Renal pelvis (tissue), 4 donors: Measurements from ENCODE around the gene PRSS16. TPM values are rescaled to one million over a fixed set of nuclear protein-coding genes. Genes with fewer than 3 reads are reported as not detected.
"Not testable (repeated sequence)": the region's sequence is repeated elsewhere in the genome, so short reads cannot be mapped to it uniquely, and the experiment has no call there.

ENCODE experiments used
- DNase-seq: peaks from one replicate; pipeline ENCODE4 v3.0.0-alpha.2; 2013
- polyA plus RNA-seq, 3 donors: library from polyadenylated mRNA; unstranded; fragments of 120-200 nt; gene quantifications; one replicate each; pipeline ENCODE4 v1.2.1, GENCODE V29; 2013; ENCODE audit not compliant: insufficient read length in 3 of 3

The PRSS16 gene
- polyA plus RNA-seq, 3 donors = 0.10 to 0.61 (median 0.23) TPM

DNA sequence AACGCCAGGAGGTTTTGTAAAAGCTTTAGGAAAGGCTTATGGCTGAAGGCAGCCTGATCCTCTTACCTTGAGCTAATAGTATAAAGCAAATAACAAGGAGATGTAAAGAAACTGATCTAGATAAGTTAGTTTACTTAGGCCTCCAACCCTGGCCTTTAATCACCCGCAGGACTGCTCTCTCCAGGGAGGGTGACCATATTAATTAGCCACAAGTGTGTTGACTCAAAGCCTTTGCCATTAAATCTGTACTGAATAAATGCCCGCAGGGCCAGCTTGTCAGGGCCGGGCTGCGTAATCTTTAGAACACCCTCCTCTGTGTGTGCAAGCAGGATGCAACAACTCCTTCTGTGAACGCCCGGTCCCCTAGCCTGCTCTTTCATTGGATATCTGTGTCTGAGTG, 6.1 kb upstream of the PRSS16 start:
- no peak for DNase-seq

DNA sequence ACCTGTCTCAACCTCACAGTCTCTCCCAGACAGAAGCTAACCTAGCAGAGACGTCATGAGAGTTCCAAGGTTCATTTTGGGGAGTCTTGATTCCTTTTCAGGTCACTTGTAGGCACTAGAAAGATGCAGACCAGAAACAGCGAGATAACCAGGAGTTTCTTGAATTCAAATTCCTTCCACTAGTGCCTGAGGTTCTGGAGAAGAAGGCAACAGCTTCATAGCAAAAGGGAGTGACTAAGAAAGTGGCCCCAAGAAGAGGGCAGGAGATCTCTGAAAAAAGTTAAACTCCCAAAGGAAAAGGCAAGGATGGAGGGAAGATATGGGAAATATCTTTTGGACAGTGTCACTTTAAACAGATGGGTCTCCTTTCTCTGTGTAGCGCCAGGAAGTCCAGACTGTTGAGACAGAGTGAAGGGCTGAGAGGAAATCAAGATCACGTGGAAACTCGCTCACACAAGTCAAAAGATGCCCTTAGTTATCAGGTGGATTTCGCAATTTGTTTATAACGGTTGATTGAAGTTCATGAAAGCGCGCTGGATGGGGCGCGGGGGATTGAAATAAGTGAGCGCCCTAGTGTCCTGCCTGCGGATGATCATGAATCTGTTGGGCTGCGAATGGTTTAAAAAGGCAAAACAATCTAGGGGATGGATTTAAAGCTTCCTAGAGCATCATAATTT, 4.8 kb upstream of the PRSS16 start:
- no peak for DNase-seq

DNA sequence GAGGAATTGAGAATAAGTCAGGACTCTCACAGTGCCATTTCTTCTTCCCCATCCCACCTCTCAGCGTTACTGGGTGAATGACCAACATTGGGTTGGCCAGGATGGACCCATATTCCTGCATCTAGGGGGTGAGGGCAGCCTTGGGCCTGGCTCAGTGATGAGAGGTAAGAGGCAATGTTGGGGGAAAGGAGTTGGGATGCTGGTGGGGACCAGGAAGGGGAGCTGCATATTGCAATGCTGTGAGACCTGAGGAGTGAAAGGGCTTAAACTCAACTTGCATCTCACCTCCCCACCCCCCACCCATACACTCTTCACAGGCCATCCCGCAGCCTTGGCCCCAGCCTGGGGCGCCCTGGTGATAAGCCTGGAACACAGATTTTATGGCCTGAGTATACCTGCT, 1.3 kb downstream of the PRSS16 start:
- DNase-seq = no peak

DNA sequence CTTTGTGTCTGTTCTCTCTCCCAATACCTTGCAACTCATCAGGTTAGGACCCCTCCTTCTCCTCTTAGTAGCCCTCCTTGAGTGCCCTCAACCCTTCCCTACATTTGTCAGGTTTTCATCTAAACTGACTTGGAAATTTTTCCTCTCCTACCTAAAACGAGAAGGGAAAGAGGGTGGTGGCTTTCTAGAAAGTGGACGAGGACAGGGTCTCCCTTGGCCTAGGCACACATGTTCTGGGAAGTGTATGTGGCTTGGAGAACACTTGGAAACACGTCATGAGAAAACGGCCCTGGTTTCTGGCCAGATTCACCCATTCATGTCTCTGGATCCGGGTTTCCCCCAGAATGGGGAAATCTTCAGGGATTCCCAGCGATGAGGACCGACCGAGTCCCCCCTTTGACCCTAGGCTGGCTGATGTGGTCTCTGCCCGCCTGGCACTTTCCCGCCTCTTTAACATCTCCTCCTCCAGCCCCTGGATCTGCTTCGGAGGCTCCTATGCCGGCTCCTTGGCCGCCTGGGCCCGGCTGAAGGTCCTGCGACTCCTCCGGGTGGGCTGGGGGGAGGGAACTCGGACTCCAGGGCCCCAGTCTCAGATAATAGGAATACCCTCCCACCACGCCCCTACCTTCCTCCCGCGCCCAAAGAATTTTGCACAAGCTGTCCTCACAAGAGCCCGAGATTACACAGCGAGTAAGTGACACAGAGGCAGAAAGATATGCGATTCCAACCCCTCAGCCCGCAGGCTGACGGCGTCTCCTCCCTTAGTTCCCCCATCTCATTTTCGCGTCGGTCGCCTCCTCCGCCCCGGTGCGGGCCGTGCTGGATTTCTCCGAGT, 3.0 kb downstream of the PRSS16 start:
- DNase-seq = no peak

DNA sequence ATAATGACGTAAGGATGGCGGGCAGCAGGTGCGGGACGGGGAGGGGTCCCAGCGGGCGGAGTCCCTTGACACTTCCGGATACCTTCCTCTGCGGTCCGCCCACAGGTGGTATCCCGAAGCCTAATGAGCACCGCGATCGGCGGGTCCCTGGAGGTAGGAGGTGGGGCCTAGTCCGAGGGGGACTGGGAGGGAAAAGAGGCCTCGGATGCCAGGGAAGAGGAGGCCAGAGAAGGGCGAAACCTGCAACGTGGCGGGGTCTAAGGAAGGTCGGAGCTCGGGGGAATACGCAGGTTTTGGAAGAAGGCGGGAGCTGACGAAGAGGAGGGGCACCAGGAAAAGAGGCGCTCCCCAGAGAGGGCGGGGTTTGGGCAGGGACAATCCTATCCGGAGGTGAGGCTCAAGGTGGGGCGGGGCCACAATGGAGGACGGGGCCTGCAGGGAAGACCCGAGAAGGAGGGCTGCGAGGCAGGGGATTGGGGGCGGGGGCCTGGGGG, 3.7 kb downstream of the PRSS16 start:
- no peak for DNase-seq

DNA sequence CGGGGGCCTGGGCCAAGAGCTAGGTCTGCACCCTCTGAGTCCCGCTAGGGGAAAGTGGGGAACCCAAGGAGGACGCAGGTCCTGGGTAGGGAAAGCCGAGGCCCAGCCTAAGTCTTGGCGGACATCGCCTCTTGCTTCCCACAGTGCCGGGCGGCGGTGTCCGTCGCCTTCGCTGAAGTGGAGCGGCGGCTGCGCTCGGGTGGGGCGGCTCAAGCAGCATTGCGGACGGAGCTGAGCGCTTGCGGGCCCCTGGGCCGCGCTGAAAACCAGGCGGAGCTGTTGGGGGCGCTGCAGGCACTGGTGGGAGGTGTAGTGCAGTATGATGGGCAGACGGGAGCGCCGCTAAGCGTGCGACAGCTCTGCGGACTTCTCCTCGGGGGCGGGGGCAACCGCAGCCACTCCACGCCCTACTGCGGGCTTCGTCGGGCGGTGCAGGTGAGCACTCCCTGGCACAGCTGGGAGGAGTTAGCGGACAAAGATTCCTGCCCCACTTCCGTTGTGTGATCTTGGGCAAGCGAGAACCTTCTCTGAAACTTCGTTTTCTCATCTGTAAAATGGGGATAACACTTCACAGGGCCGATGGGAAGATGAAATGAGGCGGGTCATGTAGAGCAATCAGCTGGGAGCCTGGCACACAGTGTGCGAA, 4.2 kb downstream of the PRSS16 start:
- DNase-seq = no peak

DNA sequence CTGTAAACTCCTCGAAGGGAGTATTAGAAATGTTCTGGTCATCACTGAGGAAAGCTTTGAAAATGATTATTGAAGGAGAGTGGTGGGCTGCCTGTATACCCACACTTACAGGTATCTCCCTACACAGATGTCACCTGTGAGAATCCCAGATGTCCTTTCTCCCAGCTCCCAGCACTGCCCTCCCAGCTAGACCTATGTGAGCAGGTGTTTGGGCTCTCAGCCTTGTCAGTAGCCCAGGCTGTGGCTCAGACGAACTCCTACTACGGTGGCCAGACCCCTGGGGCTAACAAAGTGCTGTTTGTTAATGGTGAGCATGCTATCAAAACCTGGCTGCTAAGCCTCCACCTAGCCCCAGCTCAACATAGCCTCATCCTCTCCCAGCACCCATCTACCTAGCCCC, 7.1 kb downstream of the PRSS16 start:
- DNase-seq = no peak

DNA sequence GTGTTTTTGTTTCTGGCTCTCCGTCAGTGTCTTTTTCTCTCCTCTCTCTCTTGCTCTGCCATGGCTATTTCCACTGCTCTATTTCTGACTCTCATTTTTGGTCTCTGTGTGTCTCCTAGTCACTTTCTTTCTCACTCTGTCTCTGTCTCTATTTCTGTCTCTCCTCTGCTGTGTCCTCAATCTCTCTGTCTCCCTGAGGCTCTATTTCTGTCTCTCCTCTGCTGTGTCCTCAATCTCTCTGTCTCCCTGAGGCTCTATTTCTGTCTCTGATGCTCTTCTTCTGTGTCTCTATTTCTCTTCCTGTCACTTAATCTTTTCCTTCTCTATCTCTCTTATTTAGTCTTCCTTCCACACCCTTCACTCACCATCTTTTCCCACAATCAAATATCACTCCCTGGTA, 8.4 kb downstream of the PRSS16 start:
- DNase-seq = no peak

DNA sequence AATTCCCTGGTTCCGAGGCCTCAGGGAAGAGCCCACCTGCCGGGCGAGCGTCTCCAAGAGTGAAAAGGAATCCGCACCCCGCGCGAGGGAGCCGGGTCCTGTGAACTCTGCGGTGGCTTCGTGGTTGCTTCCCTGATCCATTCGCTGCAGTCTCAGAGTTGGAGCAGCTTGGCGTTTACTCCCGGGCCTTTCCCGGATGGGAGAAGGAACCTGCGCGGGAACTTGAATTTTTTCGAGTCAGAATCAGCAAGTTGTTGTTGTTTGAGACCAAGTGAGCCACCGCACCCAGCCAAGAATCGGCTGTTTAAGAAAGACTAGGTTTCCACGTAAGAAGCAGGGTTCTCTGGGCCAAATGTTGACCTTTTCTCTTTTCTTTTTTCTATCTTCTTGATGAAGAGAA, 12.9 kb downstream of the PRSS16 start:
- DNase-seq = no peak

DNA sequence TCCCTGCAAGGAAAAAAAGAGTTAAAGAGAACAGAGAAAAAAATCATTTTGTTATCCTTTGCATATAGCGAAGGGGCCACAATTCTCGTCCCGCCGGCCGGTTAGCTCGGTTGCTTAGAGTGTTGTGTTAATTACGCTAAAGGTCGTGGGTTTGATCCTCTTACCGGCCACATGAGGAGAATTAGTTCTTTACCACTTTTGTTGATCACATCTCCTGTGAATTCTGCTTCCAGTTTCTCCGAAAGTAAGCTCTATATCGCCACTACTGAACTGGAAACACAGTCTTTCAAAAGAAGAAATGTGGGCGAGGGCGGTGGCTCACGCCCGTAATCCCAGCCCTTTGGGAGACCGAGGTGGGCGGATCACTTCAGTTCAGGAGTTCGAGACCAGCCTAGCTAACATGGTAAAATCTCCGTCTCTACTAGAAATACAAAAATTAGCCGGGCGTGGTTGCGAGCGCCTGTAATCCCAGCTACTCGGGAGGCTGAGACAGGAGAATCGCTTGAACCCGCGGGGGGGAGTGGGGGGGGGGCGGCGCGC, 13.4 kb downstream of the PRSS16 start:
- DNase-seq = no peak

DNA sequence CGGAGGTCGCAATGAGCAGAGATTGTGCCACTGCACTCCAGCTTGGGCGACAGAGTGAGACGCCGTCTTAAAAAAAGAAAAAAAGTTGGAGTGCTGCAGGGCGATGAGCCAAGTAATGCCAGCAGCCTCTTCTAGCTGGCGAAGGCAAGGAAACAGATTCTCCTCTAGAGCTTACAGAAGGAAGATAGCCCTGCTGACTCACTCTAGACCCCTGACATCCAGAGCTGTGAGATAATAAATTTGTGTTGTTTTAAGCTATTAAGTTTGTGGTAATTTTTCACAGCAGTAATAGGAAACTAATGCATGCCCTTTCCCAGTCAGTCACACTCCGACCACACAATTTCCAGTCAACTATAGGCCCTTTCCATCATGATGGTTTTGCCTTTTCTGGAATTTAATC, 16.4 kb downstream of the PRSS16 start:
- DNase-seq = no peak

DNA sequence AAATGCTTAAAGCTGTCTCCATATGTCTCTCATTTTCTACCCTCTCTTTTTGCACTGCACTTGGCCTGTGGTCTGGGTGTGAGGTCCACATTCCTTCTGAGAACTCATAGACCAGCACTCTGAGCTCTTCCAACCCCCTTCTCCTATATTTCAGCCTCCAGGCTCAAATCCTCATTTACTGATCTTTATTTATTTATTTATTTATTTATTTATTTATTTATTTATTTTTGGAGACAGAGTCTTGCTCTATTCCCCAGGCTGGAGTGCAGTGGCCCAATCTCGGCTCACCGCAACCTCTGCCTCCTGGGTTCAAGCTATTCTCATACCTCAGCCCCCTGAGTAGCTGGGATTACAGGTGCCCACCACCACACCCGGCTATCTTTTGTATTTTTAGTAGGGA, 19.5 kb downstream of the PRSS16 start:
- not testable (repeated sequence) for DNase-seq

DNA sequence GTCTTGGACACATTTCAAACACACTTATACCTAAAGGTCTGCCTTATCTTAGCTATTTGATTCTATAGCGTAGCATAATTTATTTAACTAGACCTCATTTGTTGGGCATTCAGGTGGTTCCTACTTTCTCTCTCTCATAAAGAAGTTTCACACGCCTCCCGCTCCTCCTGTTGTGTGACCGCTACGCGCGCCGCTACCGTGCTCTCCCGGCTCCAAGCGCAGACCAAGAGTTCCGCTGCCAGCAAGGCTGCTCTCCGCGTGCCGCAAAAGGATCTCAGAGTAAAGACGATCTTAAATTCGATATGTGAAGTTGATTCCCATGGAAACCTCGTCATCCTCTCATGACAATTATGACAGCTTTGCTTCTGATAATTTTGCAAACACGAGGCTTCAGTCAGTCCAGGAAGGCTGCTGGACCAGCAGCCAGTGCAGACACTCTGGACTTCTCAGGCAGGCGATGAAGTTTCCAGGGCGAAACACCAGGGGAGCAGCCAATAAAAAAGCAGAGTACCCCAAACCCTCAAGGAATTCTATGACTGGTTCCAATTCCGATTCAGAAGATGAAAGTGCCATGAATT, 20.4 kb downstream of the PRSS16 start:
- no peak for DNase-seq

DNA sequence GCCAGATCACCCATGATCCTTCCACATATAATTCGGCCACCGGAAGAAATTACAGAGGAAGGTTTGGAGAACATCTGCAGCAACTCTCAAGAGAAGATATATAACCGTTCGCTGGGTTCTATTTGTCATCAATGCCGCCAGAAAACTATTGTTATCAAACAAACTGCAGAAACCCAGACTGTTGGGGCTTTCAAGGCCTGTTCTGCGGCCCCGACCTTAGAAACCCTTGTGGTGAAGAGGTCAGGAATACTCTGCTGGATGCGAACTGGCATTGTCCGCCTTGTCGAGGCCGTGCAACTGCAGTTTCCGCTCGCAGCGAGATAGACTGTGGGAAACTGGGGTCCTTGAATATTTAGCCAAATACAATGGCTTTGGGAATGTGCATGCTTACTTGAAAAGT, 21.3 kb downstream of the PRSS16 start:
- no peak for DNase-seq

DNA sequence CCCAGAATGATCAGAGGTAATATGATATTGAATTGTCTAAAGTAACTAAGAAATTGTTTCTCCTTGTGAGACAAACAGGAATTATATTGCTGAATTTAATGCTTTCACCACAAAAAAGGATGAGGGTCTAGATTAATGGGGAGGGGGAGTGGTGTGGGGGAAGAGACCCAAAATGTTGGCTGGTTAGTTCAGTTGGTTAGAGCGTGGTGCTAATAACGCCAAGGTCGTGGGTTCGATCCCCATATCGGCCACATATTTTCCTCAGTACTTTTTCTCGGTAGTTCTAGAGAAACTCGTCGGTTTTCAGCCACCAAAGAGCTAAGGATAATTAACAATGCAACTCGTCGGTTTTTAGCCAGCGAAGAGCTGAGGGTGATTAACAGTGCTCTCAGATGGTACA, 26.3 kb downstream of the PRSS16 start:
- no peak for DNase-seq

DNA sequence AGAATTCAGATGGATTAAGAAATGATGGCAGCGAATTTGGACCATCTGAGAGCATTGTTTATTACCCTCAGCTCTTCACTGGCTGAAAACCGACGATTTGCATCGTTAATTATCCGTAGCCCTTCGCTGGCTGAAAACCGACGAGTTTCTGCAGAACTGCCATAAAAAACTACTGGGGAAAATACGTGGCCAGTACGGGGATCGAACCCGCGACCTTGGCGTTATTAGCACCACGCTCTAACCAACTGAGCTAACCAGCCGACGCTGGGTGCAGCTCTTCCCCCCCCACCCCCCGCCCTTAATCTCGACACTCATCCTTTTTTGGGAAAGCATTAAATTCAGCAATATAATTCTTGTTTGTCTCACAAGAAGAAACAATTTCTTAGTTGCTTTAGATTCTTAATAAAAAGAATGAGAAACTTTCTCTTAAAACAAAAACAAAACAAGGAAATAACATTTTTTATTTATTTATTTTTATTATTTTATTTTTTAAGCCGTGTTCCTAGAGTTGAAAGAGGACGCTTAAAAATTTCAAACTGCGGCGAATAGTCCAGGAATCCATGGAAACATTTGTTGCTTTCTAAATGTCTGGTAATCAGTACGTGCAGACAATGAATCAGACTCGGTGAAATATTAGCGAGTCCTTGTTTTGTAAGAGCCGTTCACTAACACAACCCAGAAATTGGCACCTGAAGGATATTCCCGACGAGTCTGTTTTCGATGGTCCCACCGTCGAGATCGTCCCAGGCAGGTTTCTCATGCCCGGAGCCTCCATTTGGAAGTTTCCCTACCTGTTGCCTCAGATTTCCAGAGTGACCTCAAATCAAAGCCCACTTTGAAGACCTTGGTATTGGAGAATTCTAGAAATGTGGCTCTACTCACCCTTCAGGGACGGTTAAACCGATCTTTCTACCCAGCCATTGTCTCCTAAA, 27.8 kb downstream of the PRSS16 start:
- no peak for DNase-seq

DNA sequence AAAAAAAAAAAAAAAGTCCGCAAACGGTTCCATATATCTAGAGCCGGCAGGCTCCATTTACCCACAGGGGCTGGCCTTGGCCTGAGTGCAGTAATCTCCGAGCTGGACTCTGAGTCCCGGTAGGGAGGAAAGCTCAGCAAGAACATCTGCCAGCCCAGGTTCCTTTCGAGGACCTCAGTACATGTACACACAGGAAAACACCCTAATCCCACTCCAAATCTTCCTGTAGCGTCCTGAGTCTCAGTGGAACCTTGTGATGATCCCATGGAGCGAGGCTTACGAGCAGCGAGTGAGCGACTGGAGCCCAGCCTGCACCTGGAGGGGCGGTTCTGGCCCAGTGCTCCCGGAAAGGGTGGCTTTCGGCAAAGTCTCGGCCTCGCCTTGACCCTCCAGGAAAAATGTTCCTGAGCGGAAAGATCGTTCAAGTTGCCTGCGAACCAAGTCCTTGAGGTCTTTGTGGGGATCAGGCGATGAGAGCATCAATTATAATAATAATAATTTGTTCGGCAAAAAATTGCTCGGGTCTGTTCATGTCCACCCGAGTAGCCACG, 32.1 kb downstream of the PRSS16 start:
- DNase-seq = no peak

DNA sequence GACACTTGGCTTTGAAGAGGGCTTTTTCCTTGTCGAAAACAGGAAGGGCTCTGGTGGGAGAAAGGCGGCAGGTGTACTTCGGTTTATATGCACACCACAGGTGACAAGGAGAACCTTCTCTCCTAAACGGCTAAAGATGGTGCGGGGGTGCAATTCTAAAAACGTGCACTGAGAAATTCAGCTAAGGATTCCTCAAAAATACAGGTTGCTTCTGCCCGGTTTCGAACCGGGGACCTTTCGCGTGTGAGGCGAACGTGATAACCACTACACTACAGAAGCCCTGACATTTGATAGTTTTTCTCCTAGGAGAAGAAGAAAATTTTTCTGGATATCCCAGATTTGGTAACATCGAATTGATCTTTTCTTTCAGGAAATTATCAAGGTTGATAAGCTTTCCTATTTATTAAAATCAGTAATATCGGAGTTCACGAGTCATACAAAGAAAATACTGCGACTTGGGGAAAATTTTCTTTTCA, 32.6 kb downstream of the PRSS16 start:
- no peak for DNase-seq

DNA sequence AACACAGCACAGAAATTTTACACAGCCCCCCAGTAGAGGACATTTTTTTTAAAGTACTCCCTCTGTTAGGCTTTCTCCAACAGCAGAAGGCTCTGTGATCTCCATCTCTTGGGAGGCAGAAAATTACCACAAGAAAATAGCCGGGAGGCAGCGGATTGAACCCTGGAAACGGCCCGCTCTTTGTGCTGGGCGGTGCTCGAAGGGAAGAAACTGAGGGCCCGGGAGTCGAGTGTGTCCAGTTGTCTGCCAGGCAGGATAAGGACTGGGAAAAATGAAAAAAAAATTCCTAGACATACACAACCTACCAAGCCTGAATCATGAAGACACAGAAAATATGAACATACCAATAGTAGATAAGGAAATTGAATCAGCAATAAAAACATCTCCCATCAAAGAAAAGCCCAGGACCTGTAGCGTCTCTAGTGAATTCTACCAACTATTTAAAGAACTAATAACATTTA, 33.1 kb downstream of the PRSS16 start:
- no peak for DNase-seq

DNA sequence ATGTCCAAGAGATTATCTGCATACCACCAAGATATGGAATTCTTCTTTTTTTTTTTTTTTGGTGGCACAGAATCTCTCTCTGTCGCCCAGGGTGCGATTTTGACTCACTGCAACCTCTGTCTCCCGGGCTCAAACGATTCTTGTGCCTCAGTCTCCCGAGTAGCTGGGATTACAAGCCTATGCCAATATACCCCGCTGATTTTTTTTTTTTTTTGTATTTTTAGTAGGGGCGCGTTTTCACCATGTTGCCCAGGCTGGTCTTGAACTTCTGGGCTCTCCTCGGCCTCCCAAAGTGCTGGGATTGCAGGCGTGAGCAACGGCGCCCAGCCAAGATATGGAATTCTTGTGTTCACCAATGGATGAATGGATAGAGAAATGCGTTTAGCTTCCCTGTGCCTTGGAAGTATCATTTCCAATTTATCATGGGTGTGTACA, 33.6 kb downstream of the PRSS16 start:
- DNase-seq = no peak
